ENCODE results near the gene THAP10.
"Not testable (repeated sequence)": the region's sequence is repeated elsewhere in the genome, so short reads cannot be mapped to it uniquely, and the experiment has no call there.

Gene THAP10

GRCh38 chr15:70863450-70864218 is 28.6 kb downstream of the THAP10 start:
- no peak for DNase-seq (ENCODE audit: low read depth in 1 of 2, low spot score in 1 of 2)
- Histone ChIP-seq H3K27me3 (ENCODE audit: insufficient read depth, poor library complexity, severe bottlenecking) (no peaks in the 10 kb centered on the region), H3K27ac (replicated peaks) (no peak overlapping the region)

DNA sequence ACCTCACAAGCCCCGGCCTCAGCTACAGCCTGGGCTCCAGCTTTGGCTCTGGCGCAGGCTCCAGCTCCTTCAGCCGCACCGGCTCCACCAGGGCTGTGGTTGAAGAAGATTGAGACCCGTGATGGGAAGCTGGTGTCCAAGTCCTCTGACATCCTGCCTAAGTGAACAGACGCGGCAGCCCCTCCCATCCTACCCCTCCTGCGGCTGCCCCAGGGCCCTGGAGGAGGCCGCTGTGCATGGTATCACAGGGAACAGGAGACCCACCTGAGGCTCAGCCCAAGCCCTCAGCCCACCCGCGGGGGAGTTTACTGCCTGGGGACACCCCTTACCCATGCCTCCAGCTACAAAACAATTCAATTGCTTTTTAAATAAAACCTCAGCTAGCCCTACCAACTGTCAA is 32.2 kb downstream of the THAP10 start:
- DNase-seq (ENCODE audit: low read depth in 1 of 2, low spot score in 1 of 2) = no peak
- TF ChIP-seq SPI1 (IDR thresholded peaks at IDR 0.05; ENCODE audit: borderline replicate concordance, low read depth) = no peak
- no peak for TF ChIP-seq POLR2AphosphoS5 (IDR thresholded peaks at IDR 0.05; ENCODE audit: low read depth)
- TF ChIP-seq, protein P1, sequence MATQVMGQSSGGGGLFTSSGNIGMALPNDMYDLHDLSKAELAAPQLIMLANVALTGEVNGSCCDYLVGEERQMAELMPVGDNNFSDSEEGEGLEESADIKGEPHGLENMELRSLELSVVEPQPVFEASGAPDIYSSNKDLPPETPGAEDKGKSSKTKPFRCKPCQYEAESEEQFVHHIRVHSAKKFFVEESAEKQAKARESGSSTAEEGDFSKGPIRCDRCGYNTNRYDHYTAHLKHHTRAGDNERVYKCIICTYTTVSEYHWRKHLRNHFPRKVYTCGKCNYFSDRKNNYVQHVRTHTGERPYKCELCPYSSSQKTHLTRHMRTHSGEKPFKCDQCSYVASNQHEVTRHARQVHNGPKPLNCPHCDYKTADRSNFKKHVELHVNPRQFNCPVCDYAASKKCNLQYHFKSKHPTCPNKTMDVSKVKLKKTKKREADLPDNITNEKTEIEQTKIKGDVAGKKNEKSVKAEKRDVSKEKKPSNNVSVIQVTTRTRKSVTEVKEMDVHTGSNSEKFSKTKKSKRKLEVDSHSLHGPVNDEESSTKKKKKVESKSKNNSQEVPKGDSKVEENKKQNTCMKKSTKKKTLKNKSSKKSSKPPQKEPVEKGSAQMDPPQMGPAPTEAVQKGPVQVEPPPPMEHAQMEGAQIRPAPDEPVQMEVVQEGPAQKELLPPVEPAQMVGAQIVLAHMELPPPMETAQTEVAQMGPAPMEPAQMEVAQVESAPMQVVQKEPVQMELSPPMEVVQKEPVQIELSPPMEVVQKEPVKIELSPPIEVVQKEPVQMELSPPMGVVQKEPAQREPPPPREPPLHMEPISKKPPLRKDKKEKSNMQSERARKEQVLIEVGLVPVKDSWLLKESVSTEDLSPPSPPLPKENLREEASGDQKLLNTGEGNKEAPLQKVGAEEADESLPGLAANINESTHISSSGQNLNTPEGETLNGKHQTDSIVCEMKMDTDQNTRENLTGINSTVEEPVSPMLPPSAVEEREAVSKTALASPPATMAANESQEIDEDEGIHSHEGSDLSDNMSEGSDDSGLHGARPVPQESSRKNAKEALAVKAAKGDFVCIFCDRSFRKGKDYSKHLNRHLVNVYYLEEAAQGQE (IDR thresholded peaks at IDR 0.05; ENCODE audit: insufficient replicate concordance, low read depth) = no peak
- no peak for TF ChIP-seq GABPA (IDR thresholded peaks at IDR 0.05; ENCODE audit: low read depth)
- TF ChIP-seq CTCF (IDR thresholded peaks at IDR 0.05; ENCODE audit: insufficient read depth, low read length) = no peak

More at GRCh38 chr15:70863450-70864218, 28.6 kb downstream of the THAP10 start:
- no peak for TF ChIP-seq SPI1 (IDR thresholded peaks at IDR 0.05; ENCODE audit: borderline replicate concordance, low read depth)
- TF ChIP-seq CTCF (IDR thresholded peaks at IDR 0.05; ENCODE audit: insufficient read depth, low read length) = no peak
- no peak for TF ChIP-seq POLR2AphosphoS5 (IDR thresholded peaks at IDR 0.05; ENCODE audit: low read depth)
- no peak for TF ChIP-seq GABPA (IDR thresholded peaks at IDR 0.05; ENCODE audit: low read depth)
- TF ChIP-seq, protein P1 (IDR thresholded peaks at IDR 0.05; ENCODE audit: insufficient replicate concordance, low read depth) = no peak
- H3K4me3 ChIP-seq (replicated peaks; ENCODE audit: insufficient read depth, low read length) = no peak overlapping the region

DNA sequence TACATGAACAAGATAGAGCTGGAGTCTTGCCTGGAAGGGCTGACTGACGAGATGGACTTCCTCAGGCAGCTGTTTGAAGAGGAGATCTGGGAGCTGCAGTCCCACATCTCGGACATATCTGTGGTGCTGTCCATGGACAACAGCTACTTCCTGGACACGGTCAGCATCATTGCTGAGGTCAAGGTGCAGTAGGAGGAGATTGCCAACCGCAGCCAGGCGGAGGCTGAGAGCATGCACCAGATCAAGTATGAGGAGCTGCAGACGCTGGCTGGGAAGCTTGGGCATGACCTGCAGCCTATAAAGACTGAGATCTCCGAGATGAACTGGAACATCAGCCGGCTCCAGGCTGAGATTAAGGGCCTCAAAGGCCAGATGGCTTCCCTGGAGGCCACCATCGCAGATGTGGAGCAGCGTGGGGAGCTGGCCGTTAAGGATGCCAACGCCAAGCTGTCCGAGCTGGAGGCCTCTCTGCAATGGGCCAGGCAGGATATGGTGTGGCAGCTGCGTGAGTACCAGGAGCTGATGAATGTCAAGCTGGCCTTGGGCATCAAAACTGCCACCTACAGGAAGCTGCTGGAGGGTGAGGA is 32.8 kb downstream of the THAP10 start:
- H3K27ac ChIP-seq (replicated peaks) = no peak overlapping the region
- TF ChIP-seq GABPA (IDR thresholded peaks at IDR 0.05; ENCODE audit: low read depth) (no peak), CTCF (IDR thresholded peaks at IDR 0.05; ENCODE audit: insufficient read depth, low read length) (no peak), SPI1 (IDR thresholded peaks at IDR 0.05; ENCODE audit: borderline replicate concordance, low read depth) (no peak), POLR2AphosphoS5 (IDR thresholded peaks at IDR 0.05; ENCODE audit: low read depth) (no peak)
- TF ChIP-seq, protein P1 (IDR thresholded peaks at IDR 0.05; ENCODE audit: insufficient replicate concordance, low read depth) = no peak

More for the DNA sequence above, 32.2 kb downstream of the THAP10 start:
- Histone ChIP-seq H3K27ac (replicated peaks) (no peak overlapping the region), H3K4me3 (replicated peaks; ENCODE audit: insufficient read depth, low read length) (no peak overlapping the region), H3K27me3 (ENCODE audit: insufficient read depth, poor library complexity, severe bottlenecking) (peaks cover 10% of the 10 kb centered on the region)

GRCh38 chr15:70858614-70859321 is 33.5 kb downstream of the THAP10 start:
- DNase-seq (ENCODE audit: low read depth in 1 of 2, low spot score in 1 of 2); H3K4me3 ChIP-seq (replicated peaks; ENCODE audit: insufficient read depth, low read length); H3K27ac ChIP-seq (replicated peaks): not testable (repeated sequence)
- H3K27me3 ChIP-seq (ENCODE audit: insufficient read depth, poor library complexity, severe bottlenecking) = peaks cover 18% of the 10 kb centered on the region

More for the DNA sequence above, 32.8 kb downstream of the THAP10 start:
- Histone ChIP-seq H3K27me3 (ENCODE audit: insufficient read depth, poor library complexity, severe bottlenecking) (peaks cover 15% of the 10 kb centered on the region), H3K4me3 (replicated peaks; ENCODE audit: insufficient read depth, low read length) (no peak overlapping the region)
- no peak for DNase-seq (ENCODE audit: low read depth in 1 of 2, low spot score in 1 of 2)
